Endothelial cell of umbilical vein (primary cell): ENCODE data around the gene PYGB. TPM values are rescaled to one million over a fixed set of nuclear protein-coding genes. Genes with fewer than 3 reads are reported as not detected.

Source experiments
- BruUV-seq: library from RNA; stranded (reverse); fragments of 400-500 nt; replicated peaks from 2 replicates; lab custom pipeline; 2021; lab: Mats Ljungman, UMichigan
- CTCF ChIA-PET: fragments of 300-600, 350-600 bp; sonication (Branson Sonifier 250); formaldehyde crosslinking; loops from one replicate; lab custom pipeline; 2021; ENCODE audit warnings: antibody characterized with exemption, inconsistent platforms; lab: Charles Lee
- POLR2A ChIA-PET: fragments of 300-600, 350-600 bp; sonication (Branson Sonifier 250); formaldehyde crosslinking; loops from one replicate; lab custom pipeline; 2021; ENCODE audit warnings: antibody characterized with exemption, inconsistent platforms; lab: Charles Lee
- DNase-seq: peaks from one replicate; pipeline ENCODE4 v3.0.0-alpha.2; 2011; ENCODE audit warnings: low read depth, low spot score
- FAIRE-seq: peaks from 2 replicates; lab custom pipeline; 2011; peaks lifted over from hg19 to GRCh38; lab: Jason Lieb, UNC
- H2AFZ ChIP-seq: 2 replicates; pipeline ENCODE4 v1.6.0; 2012; ENCODE audit warnings: low read depth, low read length, control low read depth, inconsistent platforms
- H3K27ac ChIP-seq: 2 replicates; pipeline ENCODE4 v1.5.1; 2011; ENCODE audit warnings: low read depth, mild to moderate bottlenecking, control low read depth, low read length, moderate library complexity; ENCODE audit not compliant: insufficient read depth
- H3K27me3 ChIP-seq, 2 experiments: 2 replicates each; pipeline versions ENCODE4 v1.6.0 to v1.6.1; 2011; ENCODE audit warnings: low read length in 2 of 2, mixed read lengths in 1 of 2; ENCODE audit not compliant: control insufficient read depth in 2 of 2, insufficient read depth in 2 of 2
- H3K36me3 ChIP-seq, 2 experiments: 2 replicates in 1 of 2; 3 replicates in 1 of 2; pipeline ENCODE4 v1.5.1; 2011; ENCODE audit warnings: low read length in 2 of 2, mild to moderate bottlenecking in 1 of 2, moderate library complexity in 1 of 2; ENCODE audit not compliant: control insufficient read depth in 2 of 2, insufficient read depth in 2 of 2; ENCODE audit errors: extremely low read depth in 1 of 2
- H3K4me1 ChIP-seq: 3 replicates; pipeline ENCODE4 v1.5.1; 2011; ENCODE audit warnings: mild to moderate bottlenecking, low read length; ENCODE audit not compliant: control insufficient read depth, insufficient read depth; ENCODE audit errors: extremely low read depth
- H3K4me2 ChIP-seq: 2 replicates; pipeline ENCODE4 v1.6.1; 2011; ENCODE audit warnings: low read length, control low read depth, mixed read lengths; ENCODE audit not compliant: insufficient read depth
- H3K4me3 ChIP-seq, 3 experiments: fragments of 200-600 bp in 1 of 3; sonication (generic), shearing (Covaris generic) in 1 of 3; replicated peaks in 1 of 3; 2 replicates each; pipeline ENCODE4 v1.5.1; 2011 to 2016; ENCODE audit warnings: control low read depth in 3 of 3, low read length in 3 of 3, mild to moderate bottlenecking in 2 of 3, inconsistent platforms in 1 of 3, low read depth in 1 of 3, moderate library complexity in 1 of 3; ENCODE audit not compliant: insufficient read depth in 1 of 3
- H3K79me2 ChIP-seq: 2 replicates; pipeline ENCODE4 v1.6.0; 2012; ENCODE audit warnings: low read length, inconsistent platforms; ENCODE audit not compliant: control insufficient read depth, insufficient read depth
- H3K9ac ChIP-seq: replicated peaks from 2 replicates; pipeline ENCODE3; 2011; ENCODE audit warnings: low read length, control low read depth; ENCODE audit not compliant: insufficient read depth; ENCODE audit errors: extremely low read depth
- H3K9me1 ChIP-seq: replicated peaks from 3 replicates; pipeline ENCODE4 v1.6.0; 2011; ENCODE audit warnings: mild to moderate bottlenecking, low read length; ENCODE audit not compliant: control insufficient read depth, insufficient read depth; ENCODE audit errors: extremely low read depth
- H3K9me3 ChIP-seq: replicated peaks from 2 replicates; pipeline ENCODE4 v1.5.1; 2012; ENCODE audit warnings: low read length, inconsistent platforms; ENCODE audit not compliant: control insufficient read depth, insufficient read depth
- H4K20me1 ChIP-seq: replicated peaks from 2 replicates; pipeline ENCODE3; 2011; ENCODE audit warnings: mild to moderate bottlenecking, low read length; ENCODE audit not compliant: control insufficient read depth, insufficient read depth; ENCODE audit errors: extremely low read depth
- CTCF ChIP-seq, 2 donors: IDR thresholded peaks; 1 replicate in 1 of 2; 2 replicates in 1 of 2; pipeline ENCODE4 v1.5.1; 2011; ENCODE audit warnings: low read length in 2 of 2, mild to moderate bottlenecking in 2 of 2, moderate library complexity in 2 of 2, control low read depth in 1 of 2, inconsistent platforms in 1 of 2, low read depth in 1 of 2; ENCODE audit not compliant: insufficient read depth in 1 of 2; ENCODE audit errors: extremely low read depth in 1 of 2
- EZH2 ChIP-seq: IDR thresholded peaks from 2 replicates; pipeline ENCODE4 v1.6.1; 2012; ENCODE audit warnings: borderline replicate concordance, low read depth, mild to moderate bottlenecking, moderate library complexity, low read length, inconsistent platforms; ENCODE audit not compliant: severe bottlenecking
- FOS ChIP-seq: IDR thresholded peaks from 2 replicates; pipeline ENCODE4 v1.6.1; 2011; ENCODE audit warnings: mild to moderate bottlenecking, low read length, moderate library complexity, borderline replicate concordance; ENCODE audit not compliant: insufficient read depth
- GATA2 ChIP-seq: IDR thresholded peaks from 2 replicates; pipeline ENCODE4 v1.7.0; 2011; ENCODE audit warnings: low read depth, mild to moderate bottlenecking, moderate library complexity, mixed read lengths, low read length; ENCODE audit not compliant: insufficient read length, insufficient read depth
- JUN ChIP-seq: IDR thresholded peaks from 2 replicates; pipeline ENCODE4 v1.6.1; 2011; ENCODE audit warnings: borderline replicate concordance, low read depth; ENCODE audit not compliant: insufficient read length, insufficient read depth
- MAX ChIP-seq: IDR thresholded peaks from 2 replicates; pipeline ENCODE4 v1.6.1; 2011; ENCODE audit not compliant: insufficient read depth, insufficient read length
- MYC ChIP-seq: IDR thresholded peaks from one replicate; pipeline ENCODE4 v1.6.1; 2011; ENCODE audit warnings: mild to moderate bottlenecking, low read depth, low read length
- POLR2A ChIP-seq: IDR thresholded peaks from 2 replicates; pipeline ENCODE4 v1.6.1; 2012; ENCODE audit warnings: low read depth, mild to moderate bottlenecking, control low read depth, low read length
- POLR2AphosphoS5 ChIP-seq: IDR thresholded peaks from 2 replicates; pipeline ENCODE4 v1.6.1; 2012; ENCODE audit warnings: low read depth, mild to moderate bottlenecking, control low read depth, low read length, moderate library complexity; ENCODE audit not compliant: insufficient read depth
- dilution Hi-C: fragments of 300-500 bp; cut with MboI; formaldehyde crosslinking; loops from one replicate; pipeline ENCODE4 v1.15.0; 2019; ENCODE audit warnings: low sequenced_read_pairs; ENCODE audit not compliant: extremely low pct_ligation_motif_present
- intact Hi-C: fragments of 100-400 bp; cut with micrococcal nuclease; formaldehyde crosslinking; loops from one replicate; pipeline ENCODE4 v1.10.0; 2022
- polyA plus RNA-seq, 4 experiments: library from polyadenylated mRNA; depleted of rRNA in 3 of 4; stranded (reverse) in 3 of 4; unstranded in 1 of 4; fragments of >200 nt; gene quantifications; 2 replicates each; pipeline versions ENCODE4 v1.2.1 to v1.2.3, GENCODE V29; 2011 to 2012; ENCODE audit warnings: missing spikeins in 1 of 4
- total RNA-seq: library from RNA; stranded (reverse); gene quantifications from 2 replicates; pipeline ENCODE4 v1.2.3, GENCODE V29; 2021

PYGB gene
- total and polyA plus RNA-seq, 2 donors (not counting 3 experiments of a cell fraction or from before 2014, with no cell fraction given): 36.1 to 60.2 TPM

- ChIA-PET CTCF (interaction anchor here (1.2 kb wide), 1 partner anchor 12 kb away, joined by 3 read pairs; no protein-coding TSS in a partner anchor), POLR2A (no interaction called here)
Observed at GRCh38 chr20:25257756-25258475, 10.0 kb downstream of the PYGB start.

More at GRCh38 chr20:25257756-25258475, 10.0 kb downstream of the PYGB start:
- no peaks in the 10 kb centered on the region for H3K27me3 ChIP-seq
- no peaks in the 10 kb centered on the region for H3K9me3 ChIP-seq
- H2AFZ ChIP-seq: no peak overlapping the region
- H3K9me1 ChIP-seq: no peaks in the 10 kb centered on the region
- H3K4me1 ChIP-seq: no peaks in the 10 kb centered on the region
- dilution Hi-C loops: no loop called here
- FAIRE-seq (no peak), DNase-seq (no peak)
- no peak overlapping the region for H3K4me2 ChIP-seq
- peaks cover 43% of the 10 kb centered on the region for H3K79me2 ChIP-seq
- intact Hi-C loops: no loop called here
- no peak overlapping the region for H3K27ac ChIP-seq
- H3K9ac ChIP-seq: no peak overlapping the region
- BruUV-seq: no TSS peak
- no peaks in the 10 kb centered on the region for H4K20me1 ChIP-seq
- H3K4me3 ChIP-seq: no peak overlapping the region
- TF ChIP-seq GATA2 (no peak), EZH2 (no peak), CTCF (IDR thresholded peaks at IDR 0.05; ENCODE audit: extremely low read depth in 1 of 2, insufficient read depth in 1 of 2, low read depth in 1 of 2, low read length in 2 of 2) (no peak), MAX (no peak), POLR2AphosphoS5 (no peak), JUN (no peak), MYC (no peak), POLR2A (no peak), FOS (no peak)
- peaks cover 2 to 13% of the 10 kb centered on the region in 2 experiments for H3K36me3 ChIP-seq
